Mesodermal cell (in vitro differentiated cells): ENCODE results near the gene OPN4.

ENCODE experiments used
- H3K27ac ChIP-seq: 2 replicates; pipeline ENCODE4 v1.7.0; 2013; ENCODE audit warnings: mild to moderate bottlenecking, low read depth, low read length, moderate library complexity; ENCODE audit not compliant: severe bottlenecking
- H3K36me3 ChIP-seq: 2 replicates; pipeline ENCODE4 v1.7.1; 2013; ENCODE audit warnings: mild to moderate bottlenecking, low read length, moderate library complexity; ENCODE audit not compliant: control insufficient read depth, insufficient read depth
- H3K4me1 ChIP-seq: one replicate; pipeline ENCODE4 v1.7.1; 2013; ENCODE audit warnings: mild to moderate bottlenecking, low read length; ENCODE audit not compliant: insufficient read depth, control insufficient read depth, poor library complexity, severe bottlenecking
- H3K4me3 ChIP-seq: 2 replicates; pipeline ENCODE4 v1.7.0; 2013; ENCODE audit warnings: low read length, control low read depth, mild to moderate bottlenecking; ENCODE audit not compliant: insufficient read depth, poor library complexity, severe bottlenecking; ENCODE audit errors: extremely low read depth
- H3K9me3 ChIP-seq: 2 replicates; pipeline ENCODE4 v1.7.1; 2013; ENCODE audit warnings: mild to moderate bottlenecking, low read length, moderate library complexity; ENCODE audit not compliant: control insufficient read depth
- WGBS, 2 experiments: methylation state at CpG; one replicate each; pipeline ENCODE4 v1.1.5; 2013; ENCODE audit warnings: missing lambda C conversion rate in 2 of 2; ENCODE audit not compliant: insufficient coverage in 2 of 2; 5-methylcytosine and 5-hydroxymethylcytosine counted together

The OPN4 gene

GRCh38 chr10:86655173-86655540 lies 810 bp downstream of the OPN4 start:
- H3K4me3 ChIP-seq: no peak overlapping the region
- H3K9me3 ChIP-seq: no peaks in the 10 kb centered on the region
- peaks cover 6% of the 10 kb centered on the region for H3K4me1 ChIP-seq
- WGBS, 2 experiments: 90 to 100% methylated on average over 1 of the region's 4 CpGs
- H3K36me3 ChIP-seq: no peaks in the 10 kb centered on the region
- H3K27ac ChIP-seq: no peak overlapping the region

GRCh38 chr10:86655596-86655995 lies 1.2 kb downstream of the OPN4 start:
- Histone ChIP-seq H3K4me3 (no peak overlapping the region), H3K9me3 (no peaks in the 10 kb centered on the region), H3K4me1 (peaks cover 6% of the 10 kb centered on the region), H3K27ac (no peak overlapping the region), H3K36me3 (no peaks in the 10 kb centered on the region)
- WGBS, 2 experiments: 86 to 97% methylated on average over 3 of the region's 3 CpGs

- 94 to 96% methylated on average over 7 to 8 of the region's 8 CpGs for WGBS, 2 experiments
- Histone ChIP-seq H3K4me3 (no peak overlapping the region), H3K27ac (no peak overlapping the region), H3K4me1 (peaks cover 6% of the 10 kb centered on the region), H3K9me3 (no peaks in the 10 kb centered on the region), H3K36me3 (no peaks in the 10 kb centered on the region)
Measured at GRCh38 chr10:86657011-86657395, 2.7 kb downstream of the OPN4 start.

GRCh38 chr10:86657396-86658011 lies 3.2 kb downstream of the OPN4 start:
- no peak overlapping the region for H3K27ac ChIP-seq
- no peaks in the 10 kb centered on the region for H3K9me3 ChIP-seq
- 92 to 94% methylated on average over 16 of the region's 19 CpGs for WGBS, 2 experiments
- H3K4me3 ChIP-seq: no peak overlapping the region
- no peaks in the 10 kb centered on the region for H3K36me3 ChIP-seq
- peaks cover 6% of the 10 kb centered on the region for H3K4me1 ChIP-seq

GRCh38 chr10:86658261-86658741 lies 4.0 kb downstream of the OPN4 start:
- no peak overlapping the region for H3K4me3 ChIP-seq
- H3K36me3 ChIP-seq: no peaks in the 10 kb centered on the region
- no peaks in the 10 kb centered on the region for H3K9me3 ChIP-seq
- 96 to 99% methylated on average over 11 to 12 of the region's 12 CpGs for WGBS, 2 experiments
- H3K27ac ChIP-seq: no peak overlapping the region
- peaks cover 6% of the 10 kb centered on the region for H3K4me1 ChIP-seq

GRCh38 chr10:86658751-86659150 lies 4.4 kb downstream of the OPN4 start:
- H3K4me1 ChIP-seq: peaks cover 6% of the 10 kb centered on the region
- H3K4me3 ChIP-seq: no peak overlapping the region
- WGBS, 2 experiments: 0 to 33% methylated on average over 2 to 3 of the region's 3 CpGs
- no peaks in the 10 kb centered on the region for H3K9me3 ChIP-seq
- H3K36me3 ChIP-seq: no peaks in the 10 kb centered on the region
- H3K27ac ChIP-seq: no peak overlapping the region

GRCh38 chr10:86659161-86659691 lies 4.9 kb downstream of the OPN4 start:
- Histone ChIP-seq H3K9me3 (no peaks in the 10 kb centered on the region), H3K4me1 (peaks cover 6% of the 10 kb centered on the region), H3K4me3 (no peak overlapping the region), H3K27ac (no peak overlapping the region), H3K36me3 (no peaks in the 10 kb centered on the region)
- WGBS, 2 experiments: 94 to 95% methylated on average over 6 to 13 of the region's 19 CpGs

- Histone ChIP-seq H3K4me1 (peaks cover 13% of the 10 kb centered on the region), H3K27ac (no peak overlapping the region), H3K36me3 (no peaks in the 10 kb centered on the region), H3K4me3 (no peak overlapping the region), H3K9me3 (no peaks in the 10 kb centered on the region)
- 81 to 91% methylated on average over 13 to 15 of the region's 17 CpGs for WGBS, 2 experiments
Measured at GRCh38 chr10:86659721-86660453, 5.5 kb downstream of the OPN4 start.

- WGBS, 2 experiments: 85 to 93% methylated on average over 12 to 14 of the region's 17 CpGs
- H3K4me1 ChIP-seq: peaks cover 27% of the 10 kb centered on the region
- no peaks in the 10 kb centered on the region for H3K36me3 ChIP-seq
- H3K9me3 ChIP-seq: no peaks in the 10 kb centered on the region
- H3K27ac ChIP-seq: no peak overlapping the region
- no peak overlapping the region for H3K4me3 ChIP-seq
Measured at GRCh38 chr10:86661161-86662025, 7.0 kb downstream of the OPN4 start.

GRCh38 chr10:86662186-86663045 lies 8.1 kb downstream of the OPN4 start:
- 90 to 96% methylated on average over 7 of the region's 19 CpGs for WGBS, 2 experiments
- H3K4me1 ChIP-seq: peaks cover 29% of the 10 kb centered on the region
- no peaks in the 10 kb centered on the region for H3K9me3 ChIP-seq
- no peak overlapping the region for H3K4me3 ChIP-seq
- H3K36me3 ChIP-seq: no peaks in the 10 kb centered on the region
- H3K27ac ChIP-seq: no peak overlapping the region
